Measurements from ENCODE around the gene PRM1. TPM values are rescaled to one million over a fixed set of nuclear protein-coding genes. Genes with fewer than 3 reads are reported as not detected.

PRM1 gene
- total and polyA plus RNA-seq, 2 of the 13 experiments (the other 11 are each of a cell fraction or from before 2014, with no cell fraction given) = not detected

DNA sequence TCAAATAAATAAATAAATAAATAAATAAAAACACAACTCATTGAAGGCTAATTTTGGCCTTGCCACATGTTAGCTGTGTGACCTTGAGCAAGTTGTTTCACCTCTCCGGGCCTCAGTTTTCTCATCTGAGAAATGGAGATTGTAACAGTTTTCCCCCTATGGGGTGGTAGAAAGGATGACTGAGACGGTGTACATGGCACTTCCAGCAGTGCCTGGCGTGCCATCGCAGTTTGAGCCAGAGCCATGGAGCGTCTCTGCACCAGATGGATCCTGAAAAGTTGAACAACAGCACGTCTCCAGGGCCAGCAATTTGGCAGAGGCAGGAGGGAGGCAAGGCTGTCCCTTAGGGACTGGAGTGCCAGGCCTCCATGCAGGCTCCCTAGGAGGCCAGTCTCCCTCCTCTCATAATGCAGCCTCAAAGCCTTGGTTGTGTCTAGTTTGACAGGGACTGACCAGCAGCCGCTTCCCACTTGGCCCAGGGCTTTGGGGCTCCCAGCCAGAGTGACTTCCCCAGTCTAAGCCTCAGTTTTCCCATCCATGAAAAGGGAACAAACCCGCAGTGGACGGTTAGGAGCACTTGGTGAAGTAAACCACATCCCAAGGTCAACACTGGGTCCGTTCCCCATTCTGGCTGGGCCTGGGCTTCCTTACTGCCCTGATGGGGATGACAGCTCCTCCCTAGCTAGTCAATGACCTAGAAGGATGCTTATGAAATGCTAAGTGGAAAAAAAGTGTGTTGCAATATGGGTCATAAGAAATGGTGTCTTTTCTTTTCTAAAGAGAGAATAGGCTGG, 44.5 kb downstream of the PRM1 start (continued):
- TF ChIP-seq, protein P1, sequence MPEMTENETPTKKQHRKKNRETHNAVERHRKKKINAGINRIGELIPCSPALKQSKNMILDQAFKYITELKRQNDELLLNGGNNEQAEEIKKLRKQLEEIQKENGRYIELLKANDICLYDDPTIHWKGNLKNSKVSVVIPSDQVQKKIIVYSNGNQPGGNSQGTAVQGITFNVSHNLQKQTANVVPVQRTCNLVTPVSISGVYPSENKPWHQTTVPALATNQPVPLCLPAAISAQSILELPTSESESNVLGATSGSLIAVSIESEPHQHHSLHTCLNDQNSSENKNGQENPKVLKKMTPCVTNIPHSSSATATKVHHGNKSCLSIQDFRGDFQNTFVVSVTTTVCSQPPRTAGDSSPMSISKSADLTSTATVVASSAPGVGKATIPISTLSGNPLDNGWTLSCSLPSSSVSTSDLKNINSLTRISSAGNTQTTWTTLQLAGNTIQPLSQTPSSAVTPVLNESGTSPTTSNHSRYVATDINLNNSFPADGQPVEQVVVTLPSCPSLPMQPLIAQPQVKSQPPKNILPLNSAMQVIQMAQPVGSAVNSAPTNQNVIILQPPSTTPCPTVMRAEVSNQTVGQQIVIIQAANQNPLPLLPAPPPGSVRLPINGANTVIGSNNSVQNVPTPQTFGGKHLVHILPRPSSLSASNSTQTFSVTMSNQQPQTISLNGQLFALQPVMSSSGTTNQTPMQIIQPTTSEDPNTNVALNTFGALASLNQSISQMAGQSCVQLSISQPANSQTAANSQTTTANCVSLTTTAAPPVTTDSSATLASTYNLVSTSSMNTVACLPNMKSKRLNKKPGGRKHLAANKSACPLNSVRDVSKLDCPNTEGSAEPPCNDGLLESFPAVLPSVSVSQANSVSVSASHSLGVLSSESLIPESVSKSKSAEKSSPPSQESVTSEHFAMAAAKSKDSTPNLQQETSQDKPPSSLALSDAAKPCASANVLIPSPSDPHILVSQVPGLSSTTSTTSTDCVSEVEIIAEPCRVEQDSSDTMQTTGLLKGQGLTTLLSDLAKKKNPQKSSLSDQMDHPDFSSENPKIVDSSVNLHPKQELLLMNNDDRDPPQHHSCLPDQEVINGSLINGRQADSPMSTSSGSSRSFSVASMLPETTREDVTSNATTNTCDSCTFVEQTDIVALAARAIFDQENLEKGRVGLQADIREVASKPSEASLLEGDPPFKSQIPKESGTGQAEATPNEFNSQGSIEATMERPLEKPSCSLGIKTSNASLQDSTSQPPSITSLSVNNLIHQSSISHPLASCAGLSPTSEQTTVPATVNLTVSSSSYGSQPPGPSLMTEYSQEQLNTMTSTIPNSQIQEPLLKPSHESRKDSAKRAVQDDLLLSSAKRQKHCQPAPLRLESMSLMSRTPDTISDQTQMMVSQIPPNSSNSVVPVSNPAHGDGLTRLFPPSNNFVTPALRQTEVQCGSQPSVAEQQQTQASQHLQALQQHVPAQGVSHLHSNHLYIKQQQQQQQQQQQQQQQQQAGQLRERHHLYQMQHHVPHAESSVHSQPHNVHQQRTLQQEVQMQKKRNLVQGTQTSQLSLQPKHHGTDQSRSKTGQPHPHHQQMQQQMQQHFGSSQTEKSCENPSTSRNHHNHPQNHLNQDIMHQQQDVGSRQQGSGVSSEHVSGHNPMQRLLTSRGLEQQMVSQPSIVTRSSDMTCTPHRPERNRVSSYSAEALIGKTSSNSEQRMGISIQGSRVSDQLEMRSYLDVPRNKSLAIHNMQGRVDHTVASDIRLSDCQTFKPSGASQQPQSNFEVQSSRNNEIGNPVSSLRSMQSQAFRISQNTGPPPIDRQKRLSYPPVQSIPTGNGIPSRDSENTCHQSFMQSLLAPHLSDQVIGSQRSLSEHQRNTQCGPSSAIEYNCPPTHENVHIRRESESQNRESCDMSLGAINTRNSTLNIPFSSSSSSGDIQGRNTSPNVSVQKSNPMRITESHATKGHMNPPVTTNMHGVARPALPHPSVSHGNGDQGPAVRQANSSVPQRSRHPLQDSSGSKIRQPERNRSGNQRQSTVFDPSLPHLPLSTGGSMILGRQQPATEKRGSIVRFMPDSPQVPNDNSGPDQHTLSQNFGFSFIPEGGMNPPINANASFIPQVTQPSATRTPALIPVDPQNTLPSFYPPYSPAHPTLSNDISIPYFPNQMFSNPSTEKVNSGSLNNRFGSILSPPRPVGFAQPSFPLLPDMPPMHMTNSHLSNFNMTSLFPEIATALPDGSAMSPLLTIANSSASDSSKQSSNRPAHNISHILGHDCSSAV (CRISPR knock-in tag; IDR thresholded peaks at IDR 0.05; ENCODE audit: borderline replicate concordance) = no peak
- TF ChIP-seq MEIS1 (CRISPR knock-in tag; IDR thresholded peaks at IDR 0.05; ENCODE audit: borderline replicate concordance) (peak; percentile 41; the same call in 1 of the 2 replicates), ZNF629 (CRISPR knock-in tag; conservative IDR thresholded peaks at IDR 0.05) (peak; percentile 93), ZNF552 (CRISPR knock-in tag; IDR thresholded peaks at IDR 0.05; ENCODE audit: borderline replicate concordance) (0 out of 2 replicates have a peak, but pooled peaks have one; percentile 14), ZZZ3 (CRISPR knock-in tag; IDR thresholded peaks at IDR 0.05; ENCODE audit: borderline replicate concordance) (0 out of 2 replicates have a peak, but pooled peaks have one; percentile 39), SALL1 (CRISPR knock-in tag; IDR thresholded peaks at IDR 0.05) (0 out of 2 replicates have a peak, but pooled peaks have one; percentile 12), TARDBP (CRISPR knock-in tag; IDR thresholded peaks at IDR 0.05) (no peak), WIZ (CRISPR knock-in tag; IDR thresholded peaks at IDR 0.05) (no peak), JUN (CRISPR knock-in tag; IDR thresholded peaks at IDR 0.05) (0 out of 2 replicates have a peak, but pooled peaks have one; percentile 25), EP300 (IDR thresholded peaks at IDR 0.05; ENCODE audit: low read depth in 2 of 2, low read length in 2 of 2) (no peak), EP300 (CRISPR knock-in tag; IDR thresholded peaks at IDR 0.05; ENCODE audit: borderline replicate concordance) (no peak), CEBPB (IDR thresholded peaks at IDR 0.05; ENCODE audit: borderline replicate concordance, low read depth, low read length) (peak; percentile 52; the same call in 1 of the 2 replicates), CREM (IDR thresholded peaks at IDR 0.05) (no peak), CREM (CRISPR knock-in tag; IDR thresholded peaks at IDR 0.05) (no peak), ZNF589 (CRISPR knock-in tag; conservative IDR thresholded peaks at IDR 0.05) (no peak), ZMYM3 (CRISPR knock-in tag; IDR thresholded peaks at IDR 0.05) (peak; percentile 94), CBFB (CRISPR knock-in tag; IDR thresholded peaks at IDR 0.05) (0 out of 2 replicates have a peak, but pooled peaks have one; percentile 20), ZNF577 (CRISPR knock-in tag; IDR thresholded peaks at IDR 0.05; ENCODE audit: borderline replicate concordance, low read depth) (no peak)
- TF ChIP-seq, protein P2, sequence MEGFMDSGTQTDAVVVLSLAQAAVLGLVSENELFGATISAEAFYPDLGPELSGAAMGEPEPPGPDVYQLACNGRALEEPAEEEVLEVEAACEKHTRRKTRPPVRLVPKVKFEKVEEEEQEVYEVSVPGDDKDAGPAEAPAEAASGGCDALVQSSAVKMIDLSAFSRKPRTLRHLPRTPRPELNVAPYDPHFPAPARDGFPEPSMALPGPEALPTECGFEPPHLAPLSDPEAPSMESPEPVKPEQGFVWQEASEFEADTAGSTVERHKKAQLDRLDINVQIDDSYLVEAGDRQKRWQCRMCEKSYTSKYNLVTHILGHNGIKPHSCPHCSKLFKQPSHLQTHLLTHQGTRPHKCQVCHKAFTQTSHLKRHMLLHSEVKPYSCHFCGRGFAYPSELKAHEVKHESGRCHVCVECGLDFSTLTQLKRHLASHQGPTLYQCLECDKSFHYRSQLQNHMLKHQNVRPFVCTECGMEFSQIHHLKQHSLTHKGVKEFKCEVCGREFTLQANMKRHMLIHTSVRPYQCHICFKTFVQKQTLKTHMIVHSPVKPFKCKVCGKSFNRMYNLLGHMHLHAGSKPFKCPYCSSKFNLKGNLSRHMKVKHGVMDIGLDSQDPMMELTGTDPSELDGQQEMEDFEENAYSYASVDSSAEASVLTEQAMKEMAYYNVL (CRISPR knock-in tag; IDR thresholded peaks at IDR 0.05; ENCODE audit: borderline replicate concordance) = no peak
